Measurements from ENCODE around the gene EZR. TPM values are rescaled to one million over a fixed set of nuclear protein-coding genes. Genes with fewer than 3 reads are reported as not detected.
"Not testable (repeated sequence)": the region's sequence is repeated elsewhere in the genome, so short reads cannot be mapped to it uniquely, and the experiment has no call there.

EZR gene
- total RNA-seq, 2 experiments from 2014 or later = 201 to 210 TPM

GRCh38 chr6:158797331-158798310, 21.5 kb downstream of the EZR start:
- Mint-ChIP-seq H3K4me3 (no peak overlapping the region), H3K27me3 (no peaks in the 10 kb centered on the region), H3K36me3 (ENCODE audit: low read depth) (peaks cover 49% of the 10 kb centered on the region), H3K27ac (no peak overlapping the region), H3K4me1 (peaks cover 81% of the 10 kb centered on the region), H3K9me3 (no peaks in the 10 kb centered on the region)
- CTCF ChIA-PET = interaction anchor here (0.9 to 1.0 kb wide), 2 partner anchors 11 to 173 kb away, joined by 4 read pairs; no protein-coding TSS in a partner anchor
- DNase-seq = no peak
- POLR2A ChIA-PET = no interaction called here

DNA sequence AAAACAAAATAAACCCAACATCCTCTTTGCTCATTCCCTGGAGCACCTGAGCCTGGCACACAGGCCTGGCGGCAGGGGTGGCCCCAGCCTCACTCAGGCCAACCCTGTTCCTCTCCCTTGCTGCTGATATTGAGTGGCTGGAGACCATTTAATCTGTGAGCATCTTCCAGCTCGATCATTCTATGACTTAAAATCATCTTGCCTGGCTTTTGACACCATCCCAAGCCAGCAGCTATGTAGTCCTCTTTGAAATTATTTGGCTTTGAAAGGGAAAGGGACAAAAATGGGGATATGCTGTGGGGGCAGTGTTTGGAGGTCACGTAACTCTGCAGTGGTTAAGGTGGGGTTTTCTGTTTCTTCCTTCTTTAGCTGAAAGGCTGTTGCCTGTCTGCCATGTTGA, 22.8 kb downstream of the EZR start:
- Mint-ChIP-seq H3K27ac (no peak overlapping the region), H3K9me3 (no peaks in the 10 kb centered on the region), H3K4me1 (peaks cover 76% of the 10 kb centered on the region), H3K27me3 (no peaks in the 10 kb centered on the region), H3K36me3 (ENCODE audit: low read depth) (peaks cover 43% of the 10 kb centered on the region), H3K4me3 (no peak overlapping the region)
- no peak for DNase-seq
- ChIA-PET POLR2A (no interaction called here), CTCF (interaction anchor here (1.0 to 1.4 kb wide), 2 partner anchors 17 to 174 kb away, joined by 4 read pairs; no protein-coding TSS in a partner anchor)

DNA sequence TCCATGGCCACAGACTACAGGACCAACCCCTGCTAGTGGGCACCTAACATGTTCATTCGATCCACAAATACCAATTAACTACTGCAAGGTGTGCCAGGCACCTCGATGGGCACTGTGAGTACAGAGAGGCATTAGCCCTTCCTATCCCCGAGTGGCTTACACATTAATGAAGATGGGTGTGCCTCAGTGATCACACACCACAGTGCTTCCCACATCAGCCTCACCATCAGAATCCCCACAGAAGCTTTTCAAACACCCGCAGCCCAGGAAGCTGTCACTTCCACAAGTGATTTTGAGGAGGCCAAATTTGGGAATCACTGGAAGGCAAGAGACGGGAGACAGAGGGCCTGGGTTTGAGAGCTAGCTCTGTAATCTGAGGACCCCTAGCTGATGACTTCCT, 23.7 kb downstream of the EZR start:
- ChIA-PET POLR2A (interaction anchor here (0.6 kb wide), 1 partner anchor 11 kb away, joined by 3 read pairs; no protein-coding TSS in a partner anchor), CTCF (interaction anchor here (0.6 to 1.4 kb wide), 5 partner anchors 13 to 582 kb away, joined by 3 to 4 read pairs (median 3); no protein-coding TSS in a partner anchor)
- Mint-ChIP-seq H3K4me3 (no peak overlapping the region), H3K36me3 (ENCODE audit: low read depth) (peaks cover 46% of the 10 kb centered on the region), H3K27ac (no peak overlapping the region), H3K27me3 (no peaks in the 10 kb centered on the region), H3K4me1 (peaks cover 78% of the 10 kb centered on the region), H3K9me3 (no peaks in the 10 kb centered on the region)
- no peak for DNase-seq

- peaks cover 49% of the 10 kb centered on the region for H3K36me3 Mint-ChIP-seq (ENCODE audit: low read depth)
- ChIA-PET CTCF (interaction anchor here (0.7 to 1.6 kb wide), 6 partner anchors 15 to 195 kb away, joined by 3 to 7 read pairs (median 3); no protein-coding TSS in a partner anchor), POLR2A (no interaction called here)
- peaks cover 77% of the 10 kb centered on the region for H3K4me1 Mint-ChIP-seq
- H3K27me3 Mint-ChIP-seq = no peaks in the 10 kb centered on the region
- no peak overlapping the region for H3K27ac Mint-ChIP-seq
- H3K9me3 Mint-ChIP-seq = no peaks in the 10 kb centered on the region
- no peak overlapping the region for H3K4me3 Mint-ChIP-seq
- DNase-seq = no peak
These were observed 25.7 kb downstream of the EZR start for GRCh38 chr6:158793432-158793831.

DNA sequence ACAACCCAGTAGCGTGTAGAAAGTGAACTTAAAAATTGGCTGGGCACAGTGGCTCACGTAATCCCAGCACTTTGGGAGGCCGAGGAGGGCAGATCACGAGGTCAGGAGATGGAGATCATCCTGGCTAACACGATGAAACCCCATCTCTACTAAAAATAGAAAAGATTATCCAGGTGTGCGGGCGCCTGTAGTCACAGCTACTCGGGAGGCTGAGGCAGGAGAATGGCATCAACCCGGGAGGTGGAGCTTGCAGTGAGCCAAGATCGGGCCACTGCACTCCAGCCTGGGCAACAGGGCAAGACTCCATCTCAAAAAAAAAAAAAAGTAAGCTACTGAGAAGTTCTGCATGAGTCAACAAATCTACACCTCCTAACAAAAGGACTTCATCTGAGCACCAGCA, 26.7 kb downstream of the EZR start:
- DNase-seq, H3K27ac Mint-ChIP-seq, POLR2A ChIA-PET, H3K4me3 Mint-ChIP-seq, H3K9me3 Mint-ChIP-seq, H3K27me3 Mint-ChIP-seq: not testable (repeated sequence)
- Mint-ChIP-seq H3K36me3 (ENCODE audit: low read depth) (peaks cover 51% of the 10 kb centered on the region), H3K4me1 (peaks cover 75% of the 10 kb centered on the region)
- CTCF ChIA-PET = interaction anchor here (0.6 to 1.6 kb wide), 5 partner anchors 36 to 457 kb away, joined by 3 to 7 read pairs (median 3); no protein-coding TSS in a partner anchor

DNA sequence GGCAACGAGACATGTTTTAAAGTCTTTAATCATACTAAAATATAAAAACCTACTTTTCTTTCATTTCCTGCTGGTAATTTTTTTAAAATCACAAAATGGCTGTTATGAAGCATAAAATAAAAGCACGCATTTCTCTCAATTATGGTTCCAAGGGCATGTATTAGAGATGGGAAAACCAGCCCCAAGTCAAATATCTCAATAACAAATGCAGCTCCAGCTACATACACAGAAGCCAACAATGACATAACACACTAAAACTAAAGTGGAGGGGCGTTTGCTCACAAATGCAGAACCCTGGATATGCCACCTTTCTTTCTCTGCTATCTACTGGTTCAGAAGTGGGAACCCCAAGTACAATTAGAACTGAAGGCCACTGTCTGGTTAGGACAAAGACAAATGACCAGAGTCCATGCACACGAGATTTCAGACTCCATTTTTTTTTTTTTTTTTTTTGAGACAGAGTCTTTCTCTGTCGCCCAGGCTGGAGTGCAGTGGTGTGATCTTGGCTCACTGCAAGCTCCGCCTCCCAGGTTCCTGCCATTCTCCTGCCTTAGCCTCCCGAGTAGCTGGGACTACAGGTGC, 27.8 kb downstream of the EZR start:
- DNase-seq = no peak
- no peaks in the 10 kb centered on the region for H3K27me3 Mint-ChIP-seq
- H3K36me3 Mint-ChIP-seq (ENCODE audit: low read depth) = peaks cover 50% of the 10 kb centered on the region
- H3K9me3 Mint-ChIP-seq = no peaks in the 10 kb centered on the region
- no peak overlapping the region for H3K4me3 Mint-ChIP-seq
- peak overlapping the region; percentile 82 for H3K27ac Mint-ChIP-seq
- ChIA-PET POLR2A (no interaction called here), CTCF (interaction anchor here (0.9 to 1.5 kb wide), 2 partner anchors 37 to 179 kb away, joined by 3 read pairs; no protein-coding TSS in a partner anchor)
- H3K4me1 Mint-ChIP-seq = peaks cover 70% of the 10 kb centered on the region

- Mint-ChIP-seq H3K27me3 (no peaks in the 10 kb centered on the region), H3K27ac (peak overlapping the region; percentile 86), H3K9me3 (no peaks in the 10 kb centered on the region), H3K36me3 (ENCODE audit: low read depth) (peaks cover 59% of the 10 kb centered on the region), H3K4me3 (peak overlapping the region; percentile 47), H3K4me1 (peaks cover 68% of the 10 kb centered on the region)
- POLR2A ChIA-PET = interaction anchor here (0.6 to 0.9 kb wide), 4 partner anchors 30 to 190 kb away, joined by 3 read pairs; partner anchors contain the start of gene EZR
- CTCF ChIA-PET = interaction anchor here (0.7 to 2.1 kb wide), 9 partner anchors 8 to 345 kb away, joined by 3 to 10 read pairs (median 3); no protein-coding TSS in a partner anchor
- peak; percentile 82 for DNase-seq
These were observed 29.9 kb downstream of the EZR start for GRCh38 chr6:158789115-158789917.

DNA sequence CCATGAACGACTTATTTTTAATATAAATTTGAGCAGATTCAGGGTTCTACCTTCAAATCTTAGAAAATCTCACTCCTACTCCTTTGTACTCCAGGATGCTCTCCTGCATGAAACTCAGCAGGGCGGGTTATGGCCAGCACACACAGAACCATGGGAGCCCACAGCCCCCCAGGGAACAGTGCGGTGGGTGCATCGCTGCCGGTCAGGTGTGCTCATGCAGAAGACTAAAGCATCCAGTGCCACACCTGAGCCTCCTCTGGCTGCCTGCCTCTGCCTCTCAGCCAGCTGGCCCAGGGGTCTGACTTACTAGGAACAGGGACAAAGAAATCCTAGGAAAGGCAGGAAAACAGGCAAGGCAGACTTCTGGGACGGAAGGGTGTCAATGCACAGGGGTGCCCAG, 31.8 kb downstream of the EZR start:
- Mint-ChIP-seq H3K36me3 (ENCODE audit: low read depth) (peaks cover 73% of the 10 kb centered on the region), H3K27me3 (no peaks in the 10 kb centered on the region), H3K4me3 (no peak overlapping the region), H3K27ac (no peak overlapping the region), H3K9me3 (no peaks in the 10 kb centered on the region), H3K4me1 (peaks cover 67% of the 10 kb centered on the region)
- ChIA-PET CTCF (no interaction called here), POLR2A (no interaction called here)
- no peak for DNase-seq

GRCh38 chr6:158786645-158787304, 32.4 kb downstream of the EZR start:
- Mint-ChIP-seq H3K4me3 (no peak overlapping the region), H3K4me1 (peaks cover 64% of the 10 kb centered on the region), H3K36me3 (ENCODE audit: low read depth) (peaks cover 79% of the 10 kb centered on the region), H3K27ac (peak overlapping the region; percentile 38), H3K27me3 (no peaks in the 10 kb centered on the region), H3K9me3 (no peaks in the 10 kb centered on the region)
- CTCF ChIA-PET = no interaction called here
- POLR2A ChIA-PET = no interaction called here
- no peak for DNase-seq

GRCh38 chr6:158785036-158785435, 34.1 kb downstream of the EZR start:
- H3K27me3 Mint-ChIP-seq = no peaks in the 10 kb centered on the region
- POLR2A ChIA-PET = no interaction called here
- H3K36me3 Mint-ChIP-seq (ENCODE audit: low read depth) = peaks cover 88% of the 10 kb centered on the region

GRCh38 chr6:158784505-158784904, 34.7 kb downstream of the EZR start:
- ChIA-PET POLR2A (no interaction called here), CTCF (interaction anchor here (0.6 to 1.7 kb wide), 4 partner anchors 12 to 37 kb away, joined by 3 to 4 read pairs (median 3); no protein-coding TSS in a partner anchor)
- H3K36me3 Mint-ChIP-seq (ENCODE audit: low read depth) = peaks cover 85% of the 10 kb centered on the region
- DNase-seq = no peak
- H3K4me1 Mint-ChIP-seq = peaks cover 47% of the 10 kb centered on the region
- H3K9me3 Mint-ChIP-seq = no peaks in the 10 kb centered on the region
- H3K27ac Mint-ChIP-seq = peak overlapping the region; percentile 36
- no peak overlapping the region for H3K4me3 Mint-ChIP-seq
- H3K27me3 Mint-ChIP-seq = no peaks in the 10 kb centered on the region

More at GRCh38 chr6:158785036-158785435, 34.1 kb downstream of the EZR start:
- peaks cover 52% of the 10 kb centered on the region for H3K4me1 Mint-ChIP-seq
- no peak for DNase-seq
- CTCF ChIA-PET = interaction anchor here (0.6 to 1.7 kb wide), 4 partner anchors 11 to 37 kb away, joined by 3 to 4 read pairs (median 4); no protein-coding TSS in a partner anchor
- no peak overlapping the region for H3K27ac Mint-ChIP-seq
- no peaks in the 10 kb centered on the region for H3K9me3 Mint-ChIP-seq
- H3K4me3 Mint-ChIP-seq = no peak overlapping the region

DNA sequence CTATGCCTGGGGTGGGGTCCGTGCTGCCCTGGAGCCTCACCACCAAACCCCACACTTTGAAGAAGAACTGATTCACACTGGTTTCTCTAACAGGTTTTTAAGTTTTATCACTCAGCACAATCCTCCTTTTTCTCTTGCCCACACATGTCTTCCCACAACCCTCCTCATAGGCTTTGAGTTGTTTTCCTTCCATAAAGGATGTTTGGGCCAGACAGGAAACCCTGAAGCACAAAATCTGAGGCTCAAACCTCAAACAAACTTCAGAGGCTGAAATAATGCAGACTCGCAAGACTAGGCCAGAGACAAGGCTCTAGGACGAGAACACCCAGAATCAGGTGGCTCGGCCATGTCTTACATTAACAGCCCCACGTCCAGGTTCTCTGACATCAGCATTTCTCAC, 35.3 kb downstream of the EZR start:
- ChIA-PET POLR2A (no interaction called here), CTCF (interaction anchor here (1.0 kb wide), 1 partner anchor 16 kb away, joined by 3 read pairs; no protein-coding TSS in a partner anchor)
- Mint-ChIP-seq H3K9me3 (no peaks in the 10 kb centered on the region), H3K27ac (peak overlapping the region; percentile 71), H3K36me3 (ENCODE audit: low read depth) (peaks cover 84% of the 10 kb centered on the region), H3K27me3 (no peaks in the 10 kb centered on the region), H3K4me3 (no peak overlapping the region), H3K4me1 (peaks cover 43% of the 10 kb centered on the region)
- DNase-seq = no peak
